Left hindlimb (tissue), 1 donor: ENCODE measurements around the gene NAA40.

ENCODE experiments used
- DNase-seq: peaks from one replicate; pipeline ENCODE4 v3.0.0-alpha.2; 2018

Gene NAA40

DNA sequence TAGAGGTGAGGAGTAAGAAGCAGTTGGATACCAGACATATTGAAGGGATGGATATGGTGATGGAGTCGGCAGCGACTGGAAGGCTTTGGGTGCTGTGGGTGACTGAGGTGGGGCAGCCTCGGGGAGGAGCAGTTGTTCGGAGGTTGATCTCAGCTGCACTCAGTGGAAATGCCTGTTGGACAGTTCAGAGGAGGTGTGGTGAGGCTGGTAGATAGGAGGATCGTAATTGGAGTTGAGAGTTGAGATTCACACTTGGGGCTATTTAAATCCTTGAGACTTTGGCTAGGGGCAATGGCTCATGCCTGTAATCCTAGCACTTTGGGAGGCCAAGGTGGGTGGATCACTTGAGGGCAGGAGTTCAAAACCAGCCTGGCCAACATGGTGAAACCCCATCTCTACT lies 54.3 kb downstream of the NAA40 start:
- DNase-seq: no peak

DNA sequence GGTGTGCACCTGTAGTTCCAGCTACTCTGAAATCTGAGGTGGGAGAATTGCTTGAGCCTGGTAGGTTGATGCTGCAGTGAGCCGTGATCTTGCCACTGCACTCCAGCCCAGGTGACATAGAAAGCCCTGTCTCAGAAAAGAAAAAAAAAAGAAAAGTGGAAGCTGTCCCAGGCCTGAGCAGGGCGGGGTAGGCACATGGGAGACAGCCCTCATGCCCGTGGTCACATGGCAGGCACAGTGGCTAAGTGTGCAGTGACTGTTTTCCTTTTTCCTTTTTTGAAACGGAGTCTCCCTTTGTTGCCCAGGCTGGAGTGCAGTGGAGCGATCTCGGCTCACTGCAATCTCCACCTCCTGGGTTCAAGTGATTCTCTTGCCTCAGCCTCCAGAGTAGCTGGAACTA lies 55.2 kb downstream of the NAA40 start:
- no peak for DNase-seq

DNA sequence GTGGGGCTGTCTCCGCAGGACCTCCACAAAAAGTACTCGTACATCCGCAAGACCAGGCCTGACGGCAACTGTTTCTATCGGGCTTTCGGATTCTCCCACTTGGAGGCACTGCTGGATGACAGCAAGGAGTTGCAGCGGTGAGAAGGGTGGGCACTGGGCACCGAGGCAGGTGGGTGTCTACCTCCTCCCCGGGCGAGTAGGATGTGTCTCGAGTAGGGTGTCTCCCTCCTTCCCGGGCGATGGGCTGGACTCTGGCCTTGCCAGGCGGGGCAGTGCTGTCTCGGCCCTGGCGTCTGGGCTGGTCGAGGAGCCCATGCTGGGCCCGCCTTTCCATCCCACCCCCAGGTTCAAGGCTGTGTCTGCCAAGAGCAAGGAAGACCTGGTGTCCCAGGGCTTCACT lies 57.7 kb downstream of the NAA40 start:
- DNase-seq: no peak

DNA sequence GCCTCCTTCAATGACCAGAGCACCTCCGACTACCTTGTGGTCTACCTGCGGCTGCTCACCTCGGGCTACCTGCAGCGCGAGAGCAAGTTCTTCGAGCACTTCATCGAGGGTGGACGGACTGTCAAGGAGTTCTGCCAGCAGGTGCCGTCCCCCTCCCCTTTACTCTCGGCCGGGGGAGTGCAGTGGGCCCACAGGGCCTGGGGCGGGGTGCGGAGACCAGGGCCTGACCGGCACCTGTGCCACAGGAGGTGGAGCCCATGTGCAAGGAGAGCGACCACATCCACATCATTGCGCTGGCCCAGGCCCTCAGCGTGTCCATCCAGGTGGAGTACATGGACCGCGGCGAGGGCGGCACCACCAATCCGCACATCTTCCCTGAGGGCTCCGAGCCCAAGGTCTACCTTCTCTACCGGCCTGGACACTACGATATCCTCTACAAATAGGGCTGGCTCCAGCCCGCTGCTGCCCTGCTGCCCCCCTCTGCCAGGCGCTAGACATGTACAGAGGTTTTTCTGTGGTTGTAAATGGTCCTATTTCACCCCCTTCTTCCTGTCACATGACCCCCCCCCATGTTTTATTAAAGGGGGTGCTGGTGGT lies 58.4 kb downstream of the NAA40 start:
- DNase-seq: no peak

DNA sequence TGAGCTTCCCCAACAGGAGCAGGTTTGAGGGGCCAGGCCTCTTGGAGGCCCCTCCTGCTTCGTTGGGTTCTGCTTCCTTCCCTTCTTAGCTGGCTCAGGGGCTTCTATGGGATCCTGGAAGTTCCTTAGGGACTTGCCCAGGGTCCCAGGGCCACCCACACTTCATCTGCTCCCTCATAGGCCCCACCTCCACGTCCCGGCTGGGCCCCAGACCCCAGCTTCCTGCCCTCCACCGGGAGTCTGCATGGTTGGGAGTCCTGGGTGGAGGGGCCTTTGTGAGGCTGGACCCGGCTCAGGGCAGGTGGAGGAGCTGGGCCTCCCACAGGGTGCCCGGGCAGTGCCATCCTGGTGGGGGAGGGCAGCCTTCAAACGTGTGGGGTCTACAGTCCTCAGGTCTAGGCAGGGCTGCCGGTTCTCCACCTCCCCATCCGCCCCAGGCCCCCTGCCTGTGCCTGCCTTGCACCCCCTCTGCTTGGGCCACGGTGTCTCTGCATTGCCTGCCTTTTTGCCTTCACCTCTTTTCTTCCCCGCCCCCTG lies 59.1 kb downstream of the NAA40 start:
- no peak for DNase-seq

DNA sequence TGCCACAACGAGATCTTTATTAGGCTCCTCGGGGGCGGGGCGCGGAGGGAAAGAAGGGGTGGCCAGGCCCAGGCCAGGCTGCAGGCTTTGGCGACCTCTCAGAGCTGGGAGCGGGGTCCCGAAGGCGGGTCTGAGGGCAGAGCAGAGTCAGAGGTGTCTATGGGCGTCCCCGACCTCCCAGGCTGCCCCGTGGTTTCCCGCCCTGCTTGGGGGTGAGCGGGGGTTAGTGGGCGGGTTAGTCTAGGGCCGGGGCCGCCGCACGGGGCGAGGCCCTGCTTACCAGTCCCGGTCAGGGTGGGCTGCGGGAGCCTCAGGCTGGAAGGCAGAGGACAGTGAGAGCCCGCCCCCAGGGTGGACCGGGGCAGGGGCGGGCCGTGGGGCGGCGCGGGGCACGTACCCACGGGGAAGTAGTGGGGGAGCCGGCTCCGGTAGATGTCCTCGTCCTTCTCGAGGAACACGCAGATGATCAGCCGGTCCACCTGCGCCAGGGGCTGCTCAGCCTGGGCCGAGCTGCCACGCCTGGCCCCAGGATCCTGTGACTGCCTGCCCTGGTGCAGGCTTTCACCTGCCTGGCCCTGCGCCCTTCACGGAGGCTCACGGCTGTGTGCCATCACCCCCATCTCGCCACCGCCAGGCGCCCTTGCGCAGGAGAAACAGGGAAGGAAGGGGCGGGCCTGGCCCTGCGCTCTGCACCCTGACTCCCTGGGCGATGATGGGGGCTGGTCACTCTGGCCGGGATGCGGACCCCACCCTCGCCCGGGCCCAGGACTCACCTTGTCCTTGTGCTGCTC lies 60.0 kb downstream of the NAA40 start:
- no peak for DNase-seq

DNA sequence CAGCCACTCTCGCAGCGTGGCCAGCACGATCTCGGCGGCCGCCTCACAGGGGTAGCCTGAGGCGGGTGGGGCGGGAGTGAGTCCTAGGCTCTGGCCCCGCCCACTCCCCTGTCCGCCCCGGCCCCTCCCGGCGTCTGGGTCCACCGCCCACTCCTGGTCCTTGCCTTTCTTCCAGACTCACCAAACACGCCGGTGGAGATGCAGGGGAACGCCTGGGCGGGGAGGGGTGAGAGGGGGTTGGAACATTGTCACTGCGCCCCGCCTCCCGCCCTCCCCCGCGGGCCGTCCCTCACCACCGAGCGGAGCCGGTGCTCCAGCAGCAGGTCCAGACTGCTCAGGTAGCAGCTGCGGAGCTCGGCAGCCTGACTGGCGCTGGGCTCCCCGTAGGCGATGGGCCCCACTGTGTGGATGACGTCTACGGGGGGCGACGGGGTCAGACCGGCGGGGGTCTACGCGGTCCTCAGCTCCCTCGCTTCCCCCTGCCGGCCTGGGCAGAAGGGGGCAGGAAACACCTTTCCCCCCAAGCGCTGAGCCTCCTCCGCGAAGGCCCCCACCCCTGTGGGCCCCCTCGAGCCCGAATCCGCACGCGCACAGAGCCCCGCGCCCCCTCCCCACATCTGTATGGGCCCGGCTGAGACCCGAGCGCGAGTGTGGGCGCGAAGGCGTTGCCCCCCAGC lies 60.7 kb downstream of the NAA40 start:
- DNase-seq: peak; percentile 77

DNA sequence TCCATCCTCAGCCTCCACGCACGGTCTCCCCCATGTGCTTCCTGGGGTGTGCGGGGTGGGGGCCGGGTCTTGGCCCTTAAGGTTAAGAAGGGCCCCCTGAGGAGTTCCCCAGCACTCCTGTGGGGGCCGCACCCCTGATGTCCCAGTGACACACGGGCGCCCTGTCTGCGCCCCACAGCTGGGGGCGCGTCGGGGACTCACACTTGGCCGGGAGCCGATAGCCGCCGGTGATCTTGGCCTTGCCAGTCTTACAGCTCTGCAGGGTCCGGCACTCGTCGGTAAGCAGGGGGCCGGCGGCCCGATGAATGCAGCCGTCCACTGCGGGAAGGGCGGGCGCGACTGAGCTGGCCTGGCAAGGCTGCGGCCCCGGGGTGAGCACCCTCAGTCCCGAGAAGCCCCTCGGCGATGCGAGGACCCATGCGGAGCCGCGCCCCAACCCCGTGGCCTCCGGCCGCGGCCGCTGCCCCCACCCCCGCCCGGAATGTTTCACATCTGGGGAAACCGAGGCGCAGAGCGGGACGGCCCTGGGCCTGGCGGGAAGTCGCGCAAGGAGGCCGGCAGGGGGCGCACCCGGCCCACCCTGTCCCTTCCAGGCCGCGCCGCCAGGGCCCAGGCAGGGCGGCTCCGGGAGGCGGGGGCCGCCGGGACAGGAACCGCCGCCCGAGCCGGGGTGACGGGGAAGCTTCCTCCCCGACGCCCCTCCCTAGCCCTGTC lies 61.4 kb downstream of the NAA40 start:
- peak; percentile 86 for DNase-seq

DNA sequence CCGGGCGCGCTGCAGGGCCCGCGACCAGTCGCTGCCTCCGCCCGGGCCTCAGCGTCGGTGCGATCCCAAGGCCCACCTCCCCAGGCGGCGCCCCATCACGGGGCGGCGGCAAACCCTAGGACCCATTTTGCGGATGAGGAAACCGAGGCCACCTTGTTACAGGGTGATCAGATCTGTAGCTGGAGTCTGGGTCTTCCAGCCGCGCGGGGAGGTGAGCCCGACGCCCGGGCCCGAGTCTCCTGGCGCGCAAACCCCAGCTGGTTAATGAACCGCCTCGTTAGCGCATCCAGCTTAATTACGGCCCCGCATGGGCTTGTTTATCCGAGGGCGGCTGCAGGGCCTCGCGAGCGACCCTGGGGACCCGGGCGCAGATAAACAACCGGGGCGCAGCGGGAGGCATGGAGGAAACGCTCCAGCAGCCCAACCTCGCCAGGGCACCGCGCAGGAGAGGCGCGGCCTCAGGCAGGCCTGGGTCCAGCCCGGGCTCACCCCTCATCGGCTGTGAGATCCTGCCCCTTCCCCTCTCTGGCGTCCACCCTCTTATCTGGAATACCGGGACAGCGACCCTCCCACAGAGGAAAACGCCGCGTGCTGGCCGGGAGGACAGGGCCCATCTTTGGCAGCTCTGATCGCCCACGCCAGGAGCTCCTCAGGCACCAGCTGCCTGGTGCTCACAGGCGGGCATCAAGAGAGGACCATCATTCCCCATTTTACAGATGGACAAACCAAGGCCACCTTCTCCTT lies 62.1 kb downstream of the NAA40 start:
- no peak for DNase-seq

DNA sequence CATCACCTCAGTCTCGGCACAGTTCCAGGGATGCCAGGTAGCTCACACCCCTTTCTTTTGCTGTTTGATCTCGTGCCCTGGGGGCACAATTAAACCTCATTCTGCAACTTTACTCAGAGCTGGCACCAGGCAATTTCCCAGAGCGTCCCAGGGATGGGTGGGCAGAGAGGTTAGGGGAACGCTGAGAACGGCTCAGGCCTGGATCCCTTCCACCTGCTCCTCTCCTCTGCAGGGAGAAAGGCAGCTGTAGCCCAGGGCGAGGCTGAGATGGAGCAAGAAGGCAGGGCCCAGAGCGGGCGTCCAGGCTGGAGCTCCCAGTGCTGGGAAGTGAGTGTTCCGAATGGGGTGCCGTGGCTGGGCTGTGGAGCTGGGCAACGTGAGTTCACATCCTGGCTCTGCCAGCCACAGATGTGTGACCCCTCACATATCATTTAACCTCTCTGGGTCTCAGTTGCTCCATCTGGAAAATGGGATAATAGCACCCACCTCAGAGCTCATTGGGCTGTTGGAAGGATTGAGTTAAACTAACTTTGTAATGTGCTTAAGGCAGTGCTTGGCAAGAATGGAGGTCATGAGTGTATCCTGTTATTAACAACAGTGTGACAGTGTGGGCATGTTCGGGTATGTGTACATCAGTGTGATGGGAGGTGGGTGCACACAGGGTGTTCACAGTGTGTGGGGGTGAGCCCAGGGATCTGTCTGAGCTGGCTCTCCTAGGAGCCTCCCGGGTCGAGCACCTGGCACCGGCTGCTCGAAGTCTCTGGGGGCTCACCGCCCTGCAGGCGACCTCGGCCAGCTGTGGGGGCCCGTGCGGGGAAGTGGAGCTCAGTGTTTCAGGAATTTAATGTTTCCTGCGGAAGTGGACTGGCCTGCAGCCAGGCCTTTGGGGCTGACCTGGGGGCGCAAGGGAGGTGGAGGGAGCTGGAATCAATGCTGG lies 63.0 kb downstream of the NAA40 start:
- peak; percentile 85 for DNase-seq

DNA sequence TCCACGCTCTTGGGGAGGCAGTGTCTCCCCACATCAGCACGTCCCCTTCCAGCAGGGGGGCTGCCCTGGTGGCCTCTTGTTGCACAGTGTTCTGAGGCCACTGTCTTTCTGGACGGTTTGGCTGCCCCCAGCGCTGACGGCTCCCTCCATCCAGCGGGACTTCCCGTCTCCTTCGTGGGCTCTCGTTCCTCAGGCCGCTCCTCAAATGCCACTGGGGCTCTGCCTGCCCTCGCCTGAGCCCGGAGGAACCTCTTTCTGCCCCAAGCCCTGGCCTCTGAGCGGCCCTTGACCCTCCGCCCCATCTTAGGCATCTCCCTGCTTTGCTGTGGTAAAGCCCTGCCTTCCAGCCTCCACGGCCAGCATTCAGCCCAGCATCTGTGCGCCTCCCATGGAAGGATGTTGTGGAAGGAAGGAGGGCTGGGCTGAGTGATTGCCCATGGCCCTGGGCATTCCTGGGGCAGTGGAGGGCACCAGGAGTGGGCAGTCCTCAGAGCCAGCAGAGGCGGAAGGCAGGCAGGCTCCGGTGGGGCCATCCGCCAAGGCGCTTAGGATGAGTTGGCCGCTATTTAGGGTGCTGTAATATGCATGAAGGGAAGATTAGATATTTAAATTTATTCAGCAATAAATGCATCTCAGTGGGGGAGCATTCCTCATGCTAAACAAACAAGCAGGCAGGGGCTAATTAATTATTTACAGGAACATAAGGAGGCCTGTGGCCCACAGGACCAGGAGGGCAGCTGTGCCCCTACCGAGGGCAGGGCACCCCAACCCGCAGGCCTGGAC lies 65.2 kb downstream of the NAA40 start:
- no peak for DNase-seq

DNA sequence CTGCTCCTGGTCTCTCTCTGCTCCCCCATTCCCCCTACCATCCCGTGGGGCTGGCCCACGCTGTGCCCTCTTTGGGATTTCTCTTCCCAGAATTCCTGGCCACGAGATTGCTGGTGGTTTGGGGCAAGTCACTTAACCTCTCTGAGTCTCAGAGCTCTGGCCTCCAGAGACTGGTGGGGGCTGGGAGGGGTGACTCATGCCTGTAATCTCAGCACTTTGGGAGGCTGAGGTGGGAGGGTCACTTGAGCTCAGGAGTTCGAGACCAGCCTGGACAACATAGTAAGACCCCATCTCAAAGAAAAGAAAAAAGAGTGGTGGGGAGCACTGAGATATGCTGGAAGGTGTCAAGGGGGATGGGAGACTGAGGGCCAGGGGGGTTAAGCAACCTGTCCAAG lies 65.8 kb downstream of the NAA40 start:
- no peak for DNase-seq

DNA sequence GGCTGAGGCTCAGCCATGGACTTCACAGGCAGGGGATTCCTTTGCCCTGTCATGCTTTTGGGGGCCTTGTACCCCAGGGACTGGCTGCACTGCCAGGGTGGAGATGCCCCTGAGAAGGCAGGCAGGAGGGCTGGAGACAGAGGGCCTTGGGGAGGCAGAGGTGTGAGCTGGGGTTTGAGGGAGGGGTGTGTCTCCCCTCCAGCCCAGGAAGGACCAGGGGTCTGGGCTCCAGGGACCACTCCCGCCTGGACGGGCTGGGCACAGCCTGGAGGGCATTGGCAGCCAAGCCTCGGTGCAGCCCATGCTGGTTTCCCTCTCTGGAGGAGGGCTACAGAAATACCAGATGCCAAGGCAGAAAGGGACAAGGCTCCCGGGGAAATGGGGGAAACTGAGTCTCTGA lies 66.9 kb downstream of the NAA40 start:
- no peak for DNase-seq

DNA sequence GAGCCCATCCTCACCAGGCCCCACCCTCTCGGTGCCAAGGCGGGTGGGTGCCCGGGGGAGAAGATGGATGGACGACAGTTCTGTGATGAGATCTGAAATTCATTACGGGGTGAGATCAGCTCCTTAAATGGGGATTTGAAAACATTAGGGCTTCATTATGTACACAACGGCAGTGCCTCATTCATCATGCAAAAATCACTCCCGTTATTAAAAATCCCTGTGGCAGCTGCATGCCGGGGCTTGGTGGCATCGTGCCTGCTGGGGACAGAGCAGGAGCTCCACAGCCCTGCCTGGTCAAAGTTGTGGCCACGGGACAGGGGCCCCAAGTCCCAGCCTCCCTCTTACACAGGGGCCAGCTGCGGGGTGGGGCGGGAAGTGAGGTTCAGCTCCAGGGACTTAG lies 67.6 kb downstream of the NAA40 start:
- no peak for DNase-seq
